Measurements from ENCODE around the gene ZNF324.
"Not testable (repeated sequence)": the region's sequence is repeated elsewhere in the genome, so short reads cannot be mapped to it uniquely, and the experiment has no call there.

Gene ZNF324

DNA sequence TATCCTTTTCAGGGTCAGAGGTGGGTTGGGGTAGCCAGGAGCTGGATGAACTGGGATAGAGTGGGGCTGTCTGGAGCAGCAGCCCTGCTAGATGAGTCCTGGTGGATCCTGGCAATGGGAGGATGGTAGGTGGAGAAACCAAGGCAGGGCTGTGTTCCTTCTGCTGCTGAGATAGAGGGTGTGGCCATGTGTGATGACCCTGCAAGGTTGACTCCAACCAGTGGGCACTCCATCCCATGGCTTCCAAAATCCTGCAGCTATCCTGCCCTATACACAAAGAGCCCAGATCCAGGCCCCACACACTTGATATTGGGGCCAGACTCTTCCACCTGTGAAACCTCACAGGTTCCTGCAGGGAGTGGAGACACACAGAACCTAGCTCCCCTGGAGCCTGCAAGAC lies 6.9 kb downstream of the ZNF324 start:
- DNase-seq, result no peak

- DNase-seq, result no peak
Observed at GRCh38 chr19:58474291-58474996, 7.6 kb downstream of the ZNF324 start.

DNA sequence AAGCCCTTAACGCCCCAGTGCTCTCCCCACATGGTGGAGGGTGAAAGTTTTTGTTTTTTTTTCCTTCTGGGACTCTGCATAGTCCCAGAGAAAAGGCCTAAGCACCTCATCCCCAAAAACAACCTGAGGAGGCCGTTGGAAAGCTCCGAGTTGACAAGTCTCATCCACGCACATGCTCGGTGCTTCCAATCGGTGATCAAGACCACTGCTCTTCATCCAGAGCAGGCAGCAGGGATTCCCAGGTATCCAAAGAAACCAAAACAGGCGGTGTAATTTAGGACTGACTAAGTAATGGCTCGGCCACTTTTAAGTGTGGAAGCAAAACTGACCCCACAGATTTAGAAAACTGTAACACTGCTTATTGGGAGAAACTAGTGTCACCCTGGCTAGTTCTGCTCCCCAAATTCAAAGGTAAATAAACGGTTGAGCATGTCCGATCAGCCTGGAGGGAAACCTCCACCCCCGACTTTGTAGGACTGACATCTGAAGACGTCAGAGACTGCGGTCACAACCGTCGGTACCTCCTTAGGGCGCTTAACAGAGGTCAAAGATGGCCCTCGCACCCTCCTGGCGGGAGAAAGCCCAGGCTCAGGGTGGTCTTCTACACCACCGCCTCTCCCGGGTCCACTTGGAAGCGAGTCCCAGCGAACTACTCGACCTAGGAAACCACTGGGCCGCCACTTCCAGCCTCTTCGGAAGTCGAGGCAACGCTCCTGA lies 8.3 kb downstream of the ZNF324 start:
- no peak for DNase-seq

DNA sequence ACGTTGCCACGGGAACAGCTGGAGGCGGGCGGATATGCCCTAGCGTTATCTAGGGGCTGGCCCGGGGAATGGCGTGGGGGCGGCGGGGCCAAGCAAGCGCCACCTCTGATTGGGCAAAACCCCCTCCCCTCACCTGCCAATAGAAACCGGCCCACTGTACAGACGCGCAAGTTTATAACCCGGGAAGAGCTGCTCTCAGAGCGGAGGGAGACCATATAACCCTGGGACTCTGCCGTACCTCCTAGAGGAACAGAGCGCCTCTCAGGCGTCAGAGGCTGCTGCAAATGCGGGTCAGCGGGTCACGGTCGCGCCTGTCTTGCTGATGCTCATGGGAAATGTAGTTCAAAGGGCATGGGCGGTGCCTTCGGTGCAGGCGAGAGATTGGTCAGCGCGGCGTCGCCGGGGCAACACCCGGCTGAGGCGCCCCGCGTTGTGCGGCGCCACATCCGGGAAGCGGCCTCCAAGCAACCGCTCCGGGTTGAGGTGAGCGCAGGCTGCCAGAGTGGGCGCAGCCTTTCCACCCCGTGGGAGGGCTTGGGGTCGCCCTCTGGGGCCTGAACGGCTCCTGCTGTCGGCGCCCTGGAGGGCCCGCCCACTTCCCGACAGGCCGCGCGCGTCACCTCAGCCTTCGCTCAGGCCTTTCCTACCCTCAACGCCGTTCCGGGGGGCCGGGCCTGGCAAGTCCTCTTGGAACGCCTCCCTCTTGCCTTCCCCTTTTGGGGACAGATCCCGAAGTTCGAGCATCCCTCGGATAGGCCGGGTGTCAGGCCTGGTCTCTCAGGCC lies 9.0 kb downstream of the ZNF324 start, which contains the start of gene ZNF446:
Gene ZNF446 (plus strand): TSS at position 639 of the 784 bp plus-strand sequence. CDS start 867 bp downstream, outside the sequence.
- peak; percentile 91 for DNase-seq

DNA sequence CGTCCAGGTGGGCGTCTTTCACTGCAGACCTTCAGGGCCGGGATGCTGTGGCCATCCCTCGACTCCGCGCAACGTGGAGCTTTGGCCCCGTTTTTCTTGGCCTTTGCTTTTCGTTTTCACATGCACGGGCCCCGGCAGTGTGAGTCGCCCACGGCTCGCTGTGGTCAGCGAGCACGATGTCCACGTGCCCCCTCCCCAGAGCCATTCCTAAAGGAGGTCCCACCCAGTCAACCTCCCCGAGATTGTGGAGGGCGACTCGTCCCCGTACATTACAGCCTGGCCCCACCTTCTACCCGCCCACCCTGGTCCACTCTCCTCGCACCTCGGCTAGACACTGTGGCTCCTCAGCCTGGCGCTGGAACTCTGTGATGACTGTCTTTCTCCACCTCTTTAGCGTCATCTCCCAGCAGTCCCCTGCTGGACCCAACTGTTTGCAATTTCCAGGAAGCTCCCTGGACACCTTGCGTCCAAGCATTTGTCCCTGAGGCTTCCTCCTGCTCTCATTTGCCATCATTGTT lies 9.7 kb downstream of the ZNF324 start:
- DNase-seq, result no peak

- no peak for DNase-seq
Observed at GRCh38 chr19:58477130-58477529, 10.2 kb downstream of the ZNF324 start.

GRCh38 chr19:58477871-58478270 lies 11.0 kb downstream of the ZNF324 start:
- DNase-seq, result no peak

GRCh38 chr19:58479303-58479702 lies 12.4 kb downstream of the ZNF324 start:
- no peak for DNase-seq

DNA sequence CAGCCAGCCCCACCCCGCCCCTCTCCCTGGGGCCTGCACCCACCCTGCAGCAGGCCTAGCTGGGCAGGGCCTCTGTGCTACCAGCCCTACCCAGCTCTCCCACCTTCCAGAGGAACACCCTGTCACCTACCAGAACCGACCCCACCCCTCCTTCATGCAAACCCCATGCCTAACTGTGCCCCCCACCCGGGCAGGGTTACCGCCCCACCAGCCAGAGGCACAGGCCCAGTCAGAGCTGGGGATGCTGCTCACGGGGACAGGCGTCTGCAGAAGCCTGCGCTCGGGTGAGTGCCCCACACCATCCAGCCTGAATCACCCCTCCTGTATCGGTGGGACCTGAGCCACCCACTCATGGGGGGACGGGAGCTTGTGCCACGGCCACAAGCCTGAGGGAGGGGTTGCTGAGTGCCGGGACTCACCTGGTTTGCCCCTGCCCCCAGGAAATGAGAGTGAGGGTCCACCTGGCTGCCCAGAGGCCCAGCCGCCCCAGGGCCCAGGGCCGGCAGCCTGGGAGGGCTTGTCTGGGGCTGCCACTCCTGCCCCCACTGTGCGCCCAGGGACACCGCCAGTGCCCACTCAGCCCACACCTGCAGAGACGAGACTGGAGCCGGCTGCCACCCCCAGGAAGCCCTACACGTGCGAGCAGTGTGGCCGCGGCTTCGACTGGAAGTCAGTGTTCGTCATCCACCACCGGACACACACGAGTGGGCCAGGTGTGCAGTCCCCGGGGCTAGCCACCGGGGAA lies 13.0 kb downstream of the ZNF324 start:
- no peak for DNase-seq

GRCh38 chr19:58480481-58480830 lies 13.6 kb downstream of the ZNF324 start:
- DNase-seq, result no peak

DNA sequence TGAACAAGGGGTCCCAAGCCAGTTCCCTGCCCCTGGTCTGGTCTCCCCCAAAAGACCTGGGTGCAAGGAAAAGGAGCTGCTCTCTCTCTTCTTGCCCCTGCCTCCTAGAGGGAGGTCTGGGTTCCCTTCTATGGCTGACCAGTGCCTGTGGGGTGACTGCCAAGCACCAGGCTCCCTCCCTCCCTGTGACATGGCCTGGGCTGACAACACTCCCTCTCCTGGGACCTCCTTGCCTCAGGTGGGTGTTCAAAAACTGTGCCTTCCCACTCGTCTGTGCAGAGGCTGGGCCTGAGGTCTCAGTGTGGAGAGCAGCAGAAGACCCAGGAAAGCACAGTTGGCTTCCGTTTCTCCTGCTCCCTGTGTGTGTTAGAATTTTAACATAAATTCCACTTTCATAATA lies 14.0 kb downstream of the ZNF324 start:
- DNase-seq, result no peak

DNA sequence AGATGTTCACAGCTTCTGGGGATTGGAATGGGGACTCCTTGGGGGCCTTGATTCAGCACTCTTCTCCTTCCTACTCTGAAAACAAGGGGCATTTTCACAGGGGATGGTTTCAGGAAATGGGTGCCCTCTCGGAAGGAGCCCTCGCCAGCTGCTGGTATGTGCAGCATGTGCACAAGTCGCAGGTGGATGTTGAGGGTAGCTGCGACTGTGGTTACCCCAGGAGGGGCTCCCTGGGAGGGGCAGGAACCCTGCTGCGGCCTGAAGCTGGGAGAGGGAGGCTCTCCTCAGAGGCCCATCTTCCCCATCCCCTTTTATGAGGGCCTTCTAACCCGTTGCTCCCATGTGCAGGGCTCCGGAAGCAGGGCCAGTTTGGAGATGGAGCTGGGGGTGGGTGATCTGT lies 15.5 kb downstream of the ZNF324 start:
- DNase-seq, result no peak

- no peak for DNase-seq
Observed at GRCh38 chr19:58483776-58484175, 16.9 kb downstream of the ZNF324 start.

DNA sequence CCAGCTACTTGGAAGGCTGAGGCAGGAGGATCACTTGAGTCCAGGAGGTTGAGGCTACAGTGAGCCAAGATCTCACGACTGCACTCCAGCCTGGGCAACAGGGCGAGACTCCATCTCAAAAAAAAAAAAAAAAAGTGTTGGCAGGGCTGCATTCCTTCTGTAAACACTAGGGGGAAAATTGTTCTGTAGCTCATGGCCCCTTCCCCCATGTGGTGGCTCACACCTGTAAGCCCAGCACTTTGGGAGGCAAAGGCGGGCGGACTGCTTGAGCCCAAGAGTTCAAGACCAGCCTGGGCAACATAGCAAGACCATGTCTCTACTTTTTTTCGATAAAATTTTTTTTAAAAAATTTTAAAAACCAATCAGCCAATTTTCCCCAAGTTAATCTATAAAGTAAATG lies 17.5 kb downstream of the ZNF324 start:
- DNase-seq, result not testable (repeated sequence)

- no peak for DNase-seq
Observed at GRCh38 chr19:58491393-58491792, 24.5 kb downstream of the ZNF324 start.

DNA sequence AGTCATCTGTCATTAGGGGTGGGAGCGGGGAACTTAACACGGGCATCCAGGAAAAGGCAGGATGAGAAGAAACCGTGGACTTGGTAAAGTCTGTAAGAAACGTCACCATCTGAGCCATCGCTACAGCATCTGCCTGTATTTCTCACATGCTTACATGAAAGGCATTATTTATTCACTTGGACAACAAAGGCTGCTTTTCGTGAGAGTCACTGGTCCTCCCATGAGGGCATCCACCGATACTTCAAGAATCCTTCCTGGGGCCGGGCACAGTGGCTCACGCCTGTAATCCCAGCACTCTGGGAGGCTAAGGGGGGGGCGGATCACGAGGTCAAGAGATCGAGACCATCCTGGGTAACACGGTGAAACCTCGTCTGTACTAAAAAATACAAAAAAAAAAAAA lies 25.4 kb downstream of the ZNF324 start:
- no peak for DNase-seq

GRCh38 chr19:58497634-58498170 lies 30.8 kb downstream of the ZNF324 start:
- no peak for DNase-seq

- DNase-seq, result no peak
Observed at GRCh38 chr19:58498316-58499020, 31.6 kb downstream of the ZNF324 start.

- peak; percentile 98 for DNase-seq
Observed at GRCh38 chr19:58499021-58499927, 32.4 kb downstream of the ZNF324 start.

DNA sequence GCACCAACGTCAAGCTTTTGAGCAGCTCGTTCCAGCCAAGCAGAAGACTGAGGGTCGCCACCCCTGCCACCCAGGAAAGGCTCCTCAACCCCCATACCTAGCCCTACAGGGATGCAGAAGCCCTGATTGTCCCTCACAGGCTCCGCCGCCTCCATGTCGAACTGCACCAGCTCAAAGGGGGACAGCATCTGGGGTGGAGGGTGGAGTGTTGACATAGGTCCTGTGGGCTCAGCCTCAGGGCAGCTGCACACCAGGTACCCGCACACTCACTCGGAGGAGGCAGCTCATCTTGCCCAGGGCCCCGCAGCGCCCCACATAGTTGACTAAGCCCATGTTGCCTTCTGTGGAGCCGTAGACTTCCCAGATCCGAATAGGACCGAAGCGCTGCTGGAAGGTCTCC lies 33.4 kb downstream of the ZNF324 start:
- no peak for DNase-seq
